ENCODE results near the gene CLEC16A. TPM values are rescaled to one million over a fixed set of nuclear protein-coding genes. Genes with fewer than 3 reads are reported as not detected.

Gene CLEC16A
- total RNA-seq, 1 donor from 2014 or later: 19.8 TPM

DNA sequence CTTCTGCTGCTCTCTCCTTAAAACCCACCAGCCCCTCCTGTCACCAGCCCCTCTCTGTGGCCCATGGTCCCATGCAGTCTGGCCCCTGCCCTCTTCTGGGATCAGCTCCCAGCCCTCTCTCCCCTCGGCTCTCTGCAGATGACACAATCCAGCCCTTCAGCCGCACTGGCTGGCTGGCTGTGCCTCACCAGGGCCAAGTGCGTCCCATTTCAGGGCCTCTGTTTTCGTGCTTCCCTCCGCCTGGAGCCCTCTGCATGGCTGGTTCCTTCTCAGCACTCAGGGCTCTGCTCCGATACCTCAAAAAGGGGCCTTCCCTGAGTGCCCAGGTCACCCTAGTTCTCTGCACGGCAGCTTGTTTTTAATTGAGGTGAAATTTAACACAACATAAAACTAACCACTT lies 187.3 kb downstream of the CLEC16A start:
- no peak for DNase-seq (ENCODE audit: low read depth)
- Histone ChIP-seq H3K36me3 (ENCODE audit: control insufficient read depth, insufficient read depth, low read length) (no peaks in the 10 kb centered on the region), H3K27me3 (ENCODE audit: control insufficient read depth, insufficient read depth, low read length) (no peaks in the 10 kb centered on the region), H3K4me3 (ENCODE audit: low read depth, low read length) (no peak overlapping the region)
- TF ChIP-seq, protein P1, sequence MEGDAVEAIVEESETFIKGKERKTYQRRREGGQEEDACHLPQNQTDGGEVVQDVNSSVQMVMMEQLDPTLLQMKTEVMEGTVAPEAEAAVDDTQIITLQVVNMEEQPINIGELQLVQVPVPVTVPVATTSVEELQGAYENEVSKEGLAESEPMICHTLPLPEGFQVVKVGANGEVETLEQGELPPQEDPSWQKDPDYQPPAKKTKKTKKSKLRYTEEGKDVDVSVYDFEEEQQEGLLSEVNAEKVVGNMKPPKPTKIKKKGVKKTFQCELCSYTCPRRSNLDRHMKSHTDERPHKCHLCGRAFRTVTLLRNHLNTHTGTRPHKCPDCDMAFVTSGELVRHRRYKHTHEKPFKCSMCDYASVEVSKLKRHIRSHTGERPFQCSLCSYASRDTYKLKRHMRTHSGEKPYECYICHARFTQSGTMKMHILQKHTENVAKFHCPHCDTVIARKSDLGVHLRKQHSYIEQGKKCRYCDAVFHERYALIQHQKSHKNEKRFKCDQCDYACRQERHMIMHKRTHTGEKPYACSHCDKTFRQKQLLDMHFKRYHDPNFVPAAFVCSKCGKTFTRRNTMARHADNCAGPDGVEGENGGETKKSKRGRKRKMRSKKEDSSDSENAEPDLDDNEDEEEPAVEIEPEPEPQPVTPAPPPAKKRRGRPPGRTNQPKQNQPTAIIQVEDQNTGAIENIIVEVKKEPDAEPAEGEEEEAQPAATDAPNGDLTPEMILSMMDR (IDR thresholded peaks at IDR 0.05; ENCODE audit: insufficient read depth, low read length, poor library complexity, severe bottlenecking): no peak

DNA sequence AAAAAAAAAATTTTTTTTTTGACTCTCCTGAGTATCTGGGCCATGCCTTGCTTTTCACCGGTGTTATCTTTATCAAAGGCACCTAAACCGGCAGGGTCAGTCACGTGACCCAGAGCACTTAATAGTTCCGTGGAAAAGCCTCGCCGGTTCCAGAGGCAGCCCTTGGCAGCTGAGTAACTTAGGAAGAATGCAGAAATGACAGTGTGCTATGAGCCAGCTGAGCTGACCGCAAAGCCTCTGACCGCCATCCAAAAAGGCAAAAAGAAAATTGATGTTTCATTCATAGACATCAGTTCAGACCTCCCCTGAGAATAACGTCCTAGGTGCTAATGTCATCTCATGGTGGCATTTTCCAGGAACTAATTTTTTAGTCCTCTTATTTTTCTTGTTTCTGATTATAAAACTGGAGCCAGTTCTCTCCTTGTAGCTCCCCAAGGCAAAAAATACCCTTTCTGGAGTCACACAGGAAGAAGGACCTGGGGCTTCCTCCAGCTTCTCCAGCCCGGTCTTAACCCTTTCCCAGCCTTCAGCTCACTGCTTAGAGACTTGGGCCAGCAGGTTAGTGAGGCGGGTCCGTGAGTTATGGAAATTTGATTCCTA lies 189.1 kb downstream of the CLEC16A start:
- no peaks in the 10 kb centered on the region for H3K27me3 ChIP-seq (ENCODE audit: control insufficient read depth, insufficient read depth, low read length)
- no peak overlapping the region for H3K4me3 ChIP-seq (ENCODE audit: low read depth, low read length)
- DNase-seq (ENCODE audit: low read depth): peak; percentile 91
- TF ChIP-seq, protein P1 (IDR thresholded peaks at IDR 0.05; ENCODE audit: insufficient read depth, low read length, poor library complexity, severe bottlenecking): no peak
- H3K36me3 ChIP-seq (ENCODE audit: control insufficient read depth, insufficient read depth, low read length): no peaks in the 10 kb centered on the region

- no peak overlapping the region for H3K4me3 ChIP-seq (ENCODE audit: low read depth, low read length)
- no peaks in the 10 kb centered on the region for H3K36me3 ChIP-seq (ENCODE audit: control insufficient read depth, insufficient read depth, low read length)
- H3K27me3 ChIP-seq (ENCODE audit: control insufficient read depth, insufficient read depth, low read length): no peaks in the 10 kb centered on the region
- DNase-seq (ENCODE audit: low read depth): no peak
- TF ChIP-seq, protein P1 (IDR thresholded peaks at IDR 0.05; ENCODE audit: insufficient read depth, low read length, poor library complexity, severe bottlenecking): no peak
Measured at GRCh38 chr16:11134722-11135463, 190.5 kb downstream of the CLEC16A start.

GRCh38 chr16:11135464-11135973 lies 191.2 kb downstream of the CLEC16A start:
- H3K27me3 ChIP-seq (ENCODE audit: control insufficient read depth, insufficient read depth, low read length): no peaks in the 10 kb centered on the region
- DNase-seq (ENCODE audit: low read depth): no peak
- no peak overlapping the region for H3K4me3 ChIP-seq (ENCODE audit: low read depth, low read length)
- TF ChIP-seq, protein P1 (IDR thresholded peaks at IDR 0.05; ENCODE audit: insufficient read depth, low read length, poor library complexity, severe bottlenecking): no peak
- no peaks in the 10 kb centered on the region for H3K36me3 ChIP-seq (ENCODE audit: control insufficient read depth, insufficient read depth, low read length)

DNA sequence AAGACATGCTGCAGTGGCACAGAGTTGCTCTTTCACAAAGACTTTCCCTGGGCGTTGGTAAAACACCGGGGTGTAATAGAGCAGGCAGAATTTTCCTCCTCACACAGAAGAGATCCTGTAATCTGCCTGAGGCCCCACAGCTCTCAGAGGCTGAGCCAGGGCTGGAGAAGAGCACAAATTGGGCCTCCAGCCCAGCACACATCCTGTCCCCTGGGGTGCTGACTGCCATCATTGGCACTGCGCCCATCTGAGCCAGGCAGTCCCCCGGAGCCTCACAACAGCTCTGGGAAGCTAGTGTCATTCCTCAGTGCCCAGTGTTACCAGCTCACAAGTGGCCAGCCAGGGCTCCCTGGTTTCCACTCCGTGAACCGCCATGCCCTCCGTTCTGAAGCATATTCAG lies 192.2 kb downstream of the CLEC16A start:
- Histone ChIP-seq H3K36me3 (ENCODE audit: control insufficient read depth, insufficient read depth, low read length) (no peaks in the 10 kb centered on the region), H3K27me3 (ENCODE audit: control insufficient read depth, insufficient read depth, low read length) (no peaks in the 10 kb centered on the region), H3K4me3 (ENCODE audit: low read depth, low read length) (no peak overlapping the region)
- no peak for DNase-seq (ENCODE audit: low read depth)
- TF ChIP-seq, protein P1 (IDR thresholded peaks at IDR 0.05; ENCODE audit: insufficient read depth, low read length, poor library complexity, severe bottlenecking): no peak
